Ishikawa (cell line): ENCODE measurements around the gene CHPT1.

Source experiments
- CREB1 ChIP-seq: IDR thresholded peaks from 2 replicates; pipeline ENCODE4 v1.6.1; 2012; ENCODE audit warnings: low read depth
- EGR1 ChIP-seq: IDR thresholded peaks from 2 replicates; pipeline ENCODE4 v1.6.1; 2012
- EP300 ChIP-seq: IDR thresholded peaks from 2 replicates; pipeline ENCODE4 v1.6.1; 2012; ENCODE audit warnings: borderline replicate concordance
- FOXM1 ChIP-seq: IDR thresholded peaks from 2 replicates; pipeline ENCODE4 v1.6.1; 2012; ENCODE audit warnings: low read depth, borderline replicate concordance
- NFIC ChIP-seq: IDR thresholded peaks from 2 replicates; pipeline ENCODE4 v1.6.1; 2012
- RAD21 ChIP-seq: IDR thresholded peaks from 2 replicates; pipeline ENCODE4 v1.6.1; 2012; ENCODE audit warnings: low read depth
- TAF1 ChIP-seq: IDR thresholded peaks from 2 replicates; pipeline ENCODE4 v1.6.1; 2012; ENCODE audit warnings: low read depth, mild to moderate bottlenecking
- TCF12 ChIP-seq: IDR thresholded peaks from 2 replicates; pipeline ENCODE4 v1.6.1; 2012; ENCODE audit warnings: low read depth
- TEAD4 ChIP-seq: IDR thresholded peaks from 2 replicates; pipeline ENCODE4 v1.6.1; 2012
- YY1 ChIP-seq: IDR thresholded peaks from 2 replicates; pipeline ENCODE4 v1.6.1; 2012; ENCODE audit warnings: low read depth
- ZBTB7A ChIP-seq: IDR thresholded peaks from 2 replicates; pipeline ENCODE4 v1.6.1; 2012; ENCODE audit warnings: low read depth
- TF ChIP-seq, protein P1 (sequence below): IDR thresholded peaks from 2 replicates; pipeline ENCODE4 v1.6.1; 2012
- TF ChIP-seq, protein P2 (sequence below): IDR thresholded peaks from 2 replicates; pipeline ENCODE4 v1.6.1; 2012; ENCODE audit warnings: low read depth, mild to moderate bottlenecking

DNA sequence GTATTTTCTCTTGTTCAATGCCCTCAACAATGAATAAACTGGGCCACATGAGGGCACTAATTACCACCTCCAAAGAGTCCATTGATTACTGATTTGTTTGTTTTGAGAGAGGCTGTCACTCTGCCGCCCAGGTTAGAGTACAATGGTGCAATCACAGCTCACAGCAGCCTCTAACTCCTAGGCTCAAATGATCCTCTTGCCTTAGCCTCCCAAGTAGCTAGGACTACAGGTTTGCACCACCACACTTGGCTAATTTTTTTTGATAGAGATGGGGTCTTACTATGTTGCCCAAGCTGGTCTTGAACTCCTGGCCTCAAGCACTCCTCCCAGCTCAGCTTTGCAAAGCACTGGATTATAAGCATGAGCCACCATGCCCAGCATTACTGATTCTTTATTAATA is 70.1 kb downstream of the CHPT1 start:
- TF ChIP-seq EGR1 (no peak), TAF1 (no peak), TEAD4 (no peak), RAD21 (no peak), CREB1 (no peak), YY1 (no peak), NFIC (no peak), ZBTB7A (no peak), EP300 (no peak), TCF12 (no peak), FOXM1 (no peak)
- TF ChIP-seq, protein P1, sequence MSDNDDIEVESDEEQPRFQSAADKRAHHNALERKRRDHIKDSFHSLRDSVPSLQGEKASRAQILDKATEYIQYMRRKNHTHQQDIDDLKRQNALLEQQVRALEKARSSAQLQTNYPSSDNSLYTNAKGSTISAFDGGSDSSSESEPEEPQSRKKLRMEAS: no peak
- TF ChIP-seq, protein P2, sequence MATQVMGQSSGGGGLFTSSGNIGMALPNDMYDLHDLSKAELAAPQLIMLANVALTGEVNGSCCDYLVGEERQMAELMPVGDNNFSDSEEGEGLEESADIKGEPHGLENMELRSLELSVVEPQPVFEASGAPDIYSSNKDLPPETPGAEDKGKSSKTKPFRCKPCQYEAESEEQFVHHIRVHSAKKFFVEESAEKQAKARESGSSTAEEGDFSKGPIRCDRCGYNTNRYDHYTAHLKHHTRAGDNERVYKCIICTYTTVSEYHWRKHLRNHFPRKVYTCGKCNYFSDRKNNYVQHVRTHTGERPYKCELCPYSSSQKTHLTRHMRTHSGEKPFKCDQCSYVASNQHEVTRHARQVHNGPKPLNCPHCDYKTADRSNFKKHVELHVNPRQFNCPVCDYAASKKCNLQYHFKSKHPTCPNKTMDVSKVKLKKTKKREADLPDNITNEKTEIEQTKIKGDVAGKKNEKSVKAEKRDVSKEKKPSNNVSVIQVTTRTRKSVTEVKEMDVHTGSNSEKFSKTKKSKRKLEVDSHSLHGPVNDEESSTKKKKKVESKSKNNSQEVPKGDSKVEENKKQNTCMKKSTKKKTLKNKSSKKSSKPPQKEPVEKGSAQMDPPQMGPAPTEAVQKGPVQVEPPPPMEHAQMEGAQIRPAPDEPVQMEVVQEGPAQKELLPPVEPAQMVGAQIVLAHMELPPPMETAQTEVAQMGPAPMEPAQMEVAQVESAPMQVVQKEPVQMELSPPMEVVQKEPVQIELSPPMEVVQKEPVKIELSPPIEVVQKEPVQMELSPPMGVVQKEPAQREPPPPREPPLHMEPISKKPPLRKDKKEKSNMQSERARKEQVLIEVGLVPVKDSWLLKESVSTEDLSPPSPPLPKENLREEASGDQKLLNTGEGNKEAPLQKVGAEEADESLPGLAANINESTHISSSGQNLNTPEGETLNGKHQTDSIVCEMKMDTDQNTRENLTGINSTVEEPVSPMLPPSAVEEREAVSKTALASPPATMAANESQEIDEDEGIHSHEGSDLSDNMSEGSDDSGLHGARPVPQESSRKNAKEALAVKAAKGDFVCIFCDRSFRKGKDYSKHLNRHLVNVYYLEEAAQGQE: no peak
